GM12878 (cell line): ENCODE results near the gene ESRRB. TPM values are rescaled to one million over a fixed set of nuclear protein-coding genes. Genes with fewer than 3 reads are reported as not detected.

ENCODE experiments used
- ATAC-seq: fragments of 200-7000 bp; cut with Tn5 transposase; 3 replicates; pipeline ENCODE4 v1.9.1; 2020; ENCODE audit warnings: mild to moderate bottlenecking, moderate library complexity
- BruUV-seq: library from RNA; stranded (reverse); fragments of 400-500 nt; replicated peaks from 2 replicates; lab custom pipeline; 2021; lab: Mats Ljungman, UMichigan
- CTCF ChIA-PET: fragments of 300-600 bp; sonication (Branson Sonifier 250); formaldehyde crosslinking; extraction: SDS; loops from one replicate; lab custom pipeline; 2021; ENCODE audit warnings: inconsistent platforms; lab: Yijun Ruan, JAX
- POLR2A ChIA-PET: fragments of 350-600 bp; formaldehyde crosslinking; extraction: SDS; loops from one replicate; lab custom pipeline; 2021; ENCODE audit warnings: inconsistent platforms; lab: Charles Lee
- RAD21 ChIA-PET: fragments of 300-600 bp; sonication (Branson Sonifier 250); formaldehyde crosslinking; loops from one replicate; lab custom pipeline; 2023; ENCODE audit warnings: antibody characterized with exemption; ENCODE audit not compliant: unreplicated experiment; lab: Charles Lee
- SMC1A ChIA-PET: fragments of 300-600 bp; sonication (Branson Sonifier 250); formaldehyde crosslinking; loops from one replicate; lab custom pipeline; 2023; ENCODE audit not compliant: unreplicated experiment, uncharacterized antibody; lab: Charles Lee
- DNase-seq: peaks from one replicate; pipeline ENCODE4 v3.0.0-alpha.2; 2011; ENCODE audit warnings: low read depth, low spot score
- FAIRE-seq: peaks from 3 replicates; lab custom pipeline; 2011; peaks lifted over from hg19 to GRCh38; lab: Jason Lieb, UNC
- H2AFZ ChIP-seq: 2 replicates; pipeline ENCODE4 v1.6.0; 2011; ENCODE audit warnings: low read depth, low read length, control low read depth; ENCODE audit not compliant: control insufficient read depth
- H3K27ac ChIP-seq: 2 replicates; pipeline ENCODE4 v1.5.1; 2011; ENCODE audit warnings: control low read depth; ENCODE audit not compliant: control insufficient read depth, insufficient read depth
- H3K27me3 ChIP-seq, 2 experiments: replicated peaks in 1 of 2; 2 replicates each; pipeline versions ENCODE4 v1.6.0 to v1.6.1; 2011; ENCODE audit warnings: low read length in 1 of 2; ENCODE audit not compliant: control insufficient read depth in 2 of 2, insufficient read depth in 2 of 2
- H3K36me3 ChIP-seq, 2 experiments: 2 replicates each; pipeline ENCODE4 v1.5.1; 2011; ENCODE audit warnings: low read length in 1 of 2; ENCODE audit not compliant: control insufficient read depth in 2 of 2, insufficient read depth in 2 of 2
- H3K4me1 ChIP-seq: 2 replicates; pipeline ENCODE4 v1.6.1; 2011; ENCODE audit warnings: mild to moderate bottlenecking, low read length, moderate library complexity, mixed read lengths; ENCODE audit not compliant: control insufficient read depth, insufficient read depth
- H3K4me2 ChIP-seq: 2 replicates; pipeline ENCODE4 v1.6.0; 2011; ENCODE audit warnings: control low read depth; ENCODE audit not compliant: control insufficient read depth, insufficient read depth
- H3K4me3 ChIP-seq: fragments of 200-600 bp; sonication (generic); 2 replicates; pipeline ENCODE4 v1.5.1; 2016
- H3K79me2 ChIP-seq: 2 replicates; pipeline ENCODE4 v1.6.0; 2011; ENCODE audit warnings: low read length; ENCODE audit not compliant: control insufficient read depth, insufficient read depth
- H3K9ac ChIP-seq: 2 replicates; pipeline ENCODE4 v1.8.0; 2011; ENCODE audit warnings: low read length, control low read depth, mixed read lengths; ENCODE audit not compliant: control insufficient read depth, insufficient read depth
- H3K9me3 ChIP-seq: replicated peaks from 3 replicates; pipeline ENCODE4 v1.5.1; 2011; ENCODE audit warnings: mild to moderate bottlenecking, low read length; ENCODE audit not compliant: control insufficient read depth, insufficient read depth
- H4K20me1 ChIP-seq: 2 replicates; pipeline ENCODE4 v1.6.0; 2011; ENCODE audit not compliant: control insufficient read depth, insufficient read depth
- CBX3 ChIP-seq: fragments of 200-600 bp; sonication (generic); IDR thresholded peaks from 2 replicates; pipeline ENCODE4 v1.6.1; 2016; ENCODE audit warnings: low read depth, borderline replicate concordance
- IKZF1 ChIP-seq: fragments of 450-650 bp; conservative IDR thresholded peaks from 2 replicates; pipeline ENCODE4 v1.6.1; 2017; ENCODE audit warnings: antibody characterized with exemption, mild to moderate bottlenecking
- KLF5 ChIP-seq: fragments of 450-650 bp; IDR thresholded peaks from 2 replicates; pipeline ENCODE4 v1.6.1; 2014; ENCODE audit warnings: mild to moderate bottlenecking; ENCODE audit not compliant: partially characterized antibody
- SKIL ChIP-seq: fragments of 450-650 bp; IDR thresholded peaks from 2 replicates; pipeline ENCODE4 v1.6.1; 2017; ENCODE audit warnings: mild to moderate bottlenecking, low read depth, inconsistent platforms; ENCODE audit not compliant: poor library complexity, severe bottlenecking
- SP1 ChIP-seq: IDR thresholded peaks from one replicate; pipeline ENCODE4 v1.6.1; 2011; ENCODE audit warnings: low read depth, low read length
- ZNF24 ChIP-seq: fragments of 450-650 bp; IDR thresholded peaks from 2 replicates; pipeline ENCODE4 v1.6.1; 2017; ENCODE audit warnings: antibody characterized with exemption, mild to moderate bottlenecking
- WGBS: methylation state at CpG from one replicate; pipeline ENCODE4 v1.1.6; 2016; ENCODE audit warnings: low lambda C conversion rate; ENCODE audit not compliant: insufficient replicate concordance, insufficient coverage; ENCODE audit errors: missing lambda C conversion rate; 5-methylcytosine and 5-hydroxymethylcytosine counted together
- in situ Hi-C: fragments of 300-500 bp; cut with MboI; formaldehyde crosslinking; loops from 9 replicates; pipeline ENCODE4 v1.14.3; 2018; ENCODE audit warnings: mixed read lengths
- intact Hi-C: fragments of 100-400 bp; cut with micrococcal nuclease; formaldehyde crosslinking; loops from one replicate; pipeline ENCODE4 v1.14.2; 2022; ENCODE audit not compliant: unreplicated experiment
- polyA plus RNA-seq, 11 experiments: library from polyadenylated mRNA; depleted of rRNA in 4 of 11; unstranded in 6 of 11; stranded (reverse) in 5 of 11; fragments of >200 nt; fragmentation: Nextera tagmentation in 4 of 11; fragmentation: Illumina TruSeq in 1 of 11; extraction: Ambion mirVana in 4 of 11; extraction: Trizol in 1 of 11; gene quantifications; 1 replicate in 1 of 11; 2 replicates in 10 of 11; pipeline versions ENCODE4 v1.2.1 to v1.2.3, GENCODE V29; 2011 to 2016; ENCODE audit warnings: inconsistent platforms in 2 of 11, missing spikeins in 2 of 11, low read depth in 1 of 11
- total RNA-seq, 4 experiments: library from RNA; depleted of rRNA in 3 of 4; stranded (reverse); fragments of >200 nt in 3 of 4; fragmentation: Illumina TruSeq in 1 of 4; extraction: Trizol in 1 of 4; gene quantifications; 2 replicates each; pipeline versions ENCODE4 v1.2.1 to v1.2.3, GENCODE V29; 2013 to 2021
- TF ChIP-seq, protein P1 (sequence below): fragments of 150-350 bp; IDR thresholded peaks from 2 replicates; pipeline ENCODE4 v1.6.1; 2014; ENCODE audit warnings: mild to moderate bottlenecking, low read depth, low read length
- TF ChIP-seq, protein P2 (sequence below): fragments of 450-650 bp; IDR thresholded peaks from 2 replicates; pipeline ENCODE4 v1.6.1; 2016; ENCODE audit warnings: mild to moderate bottlenecking
- TF ChIP-seq, protein P3 (sequence below): fragments of 450-650 bp; IDR thresholded peaks from 2 replicates; pipeline ENCODE4 v1.6.1; 2017; ENCODE audit warnings: low read depth, mild to moderate bottlenecking, moderate library complexity

The ESRRB gene
- total and polyA plus RNA-seq, 10 of the 15 experiments (the other 5 are each of a cell fraction or from before 2014, with no cell fraction given): 0.03 to 0.73 (median 0.11) TPM; not detected in 6

DNA sequence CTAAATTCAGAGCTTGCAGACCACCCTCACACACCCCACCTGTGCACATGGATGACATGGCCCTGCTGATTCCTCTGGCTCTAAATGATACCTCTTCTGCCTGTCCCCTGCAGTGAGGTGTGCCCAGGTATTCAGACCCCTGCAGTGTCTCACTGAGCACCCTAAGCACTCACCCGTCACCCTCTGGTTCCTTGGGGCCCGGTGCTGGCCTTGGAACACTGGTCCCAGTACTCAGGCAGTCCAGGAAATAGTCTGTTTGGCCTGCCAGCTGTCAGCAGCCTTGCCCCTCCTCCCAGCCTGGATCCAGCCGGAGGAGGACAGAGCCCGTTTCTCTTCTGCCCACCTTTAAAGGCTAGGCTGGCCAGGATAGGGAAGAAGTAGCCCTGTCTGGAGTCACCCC, 44.9 kb downstream of the ESRRB start:
- ChIA-PET RAD21 (interaction anchor here (0.5 kb wide), 1 partner anchor 82 kb away, joined by 3 read pairs; no protein-coding TSS in a partner anchor), CTCF (no interaction called here), SMC1A (no interaction called here), POLR2A (no interaction called here)
- no peak for FAIRE-seq
- ATAC-seq: no peak
- in situ Hi-C loops (no loop called here), intact Hi-C loops (no loop called here)
- Histone ChIP-seq H3K9me3 (no peaks in the 10 kb centered on the region), H3K79me2 (no peaks in the 10 kb centered on the region), H3K27me3 (no peaks in the 10 kb centered on the region; a peak in 1 of 4 replicates), H3K4me1 (no peaks in the 10 kb centered on the region; the same call in 1 of the 2 replicates), H3K36me3 (no peaks in the 10 kb centered on the region), H3K27ac (no peak overlapping the region), H3K9ac (no peak overlapping the region), H3K4me2 (no peak overlapping the region), H4K20me1 (no peaks in the 10 kb centered on the region; the same call in 1 of the 2 replicates), H3K4me3 (no peak overlapping the region), H2AFZ (no peak overlapping the region)
- TF ChIP-seq KLF5 (no peak), ZNF24 (no peak), SKIL (no peak), CBX3 (no peak), SP1 (no peak), IKZF1 (no peak)
- TF ChIP-seq, protein P1, sequence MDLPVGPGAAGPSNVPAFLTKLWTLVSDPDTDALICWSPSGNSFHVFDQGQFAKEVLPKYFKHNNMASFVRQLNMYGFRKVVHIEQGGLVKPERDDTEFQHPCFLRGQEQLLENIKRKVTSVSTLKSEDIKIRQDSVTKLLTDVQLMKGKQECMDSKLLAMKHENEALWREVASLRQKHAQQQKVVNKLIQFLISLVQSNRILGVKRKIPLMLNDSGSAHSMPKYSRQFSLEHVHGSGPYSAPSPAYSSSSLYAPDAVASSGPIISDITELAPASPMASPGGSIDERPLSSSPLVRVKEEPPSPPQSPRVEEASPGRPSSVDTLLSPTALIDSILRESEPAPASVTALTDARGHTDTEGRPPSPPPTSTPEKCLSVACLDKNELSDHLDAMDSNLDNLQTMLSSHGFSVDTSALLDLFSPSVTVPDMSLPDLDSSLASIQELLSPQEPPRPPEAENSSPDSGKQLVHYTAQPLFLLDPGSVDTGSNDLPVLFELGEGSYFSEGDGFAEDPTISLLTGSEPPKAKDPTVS: no peak
- TF ChIP-seq, protein P2, sequence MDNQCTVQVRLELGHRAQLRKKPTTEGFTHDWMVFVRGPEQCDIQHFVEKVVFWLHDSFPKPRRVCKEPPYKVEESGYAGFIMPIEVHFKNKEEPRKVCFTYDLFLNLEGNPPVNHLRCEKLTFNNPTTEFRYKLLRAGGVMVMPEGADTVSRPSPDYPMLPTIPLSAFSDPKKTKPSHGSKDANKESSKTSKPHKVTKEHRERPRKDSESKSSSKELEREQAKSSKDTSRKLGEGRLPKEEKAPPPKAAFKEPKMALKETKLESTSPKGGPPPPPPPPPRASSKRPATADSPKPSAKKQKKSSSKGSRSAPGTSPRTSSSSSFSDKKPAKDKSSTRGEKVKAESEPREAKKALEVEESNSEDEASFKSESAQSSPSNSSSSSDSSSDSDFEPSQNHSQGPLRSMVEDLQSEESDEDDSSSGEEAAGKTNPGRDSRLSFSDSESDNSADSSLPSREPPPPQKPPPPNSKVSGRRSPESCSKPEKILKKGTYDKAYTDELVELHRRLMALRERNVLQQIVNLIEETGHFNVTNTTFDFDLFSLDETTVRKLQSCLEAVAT: no peak
- TF ChIP-seq, protein P3, sequence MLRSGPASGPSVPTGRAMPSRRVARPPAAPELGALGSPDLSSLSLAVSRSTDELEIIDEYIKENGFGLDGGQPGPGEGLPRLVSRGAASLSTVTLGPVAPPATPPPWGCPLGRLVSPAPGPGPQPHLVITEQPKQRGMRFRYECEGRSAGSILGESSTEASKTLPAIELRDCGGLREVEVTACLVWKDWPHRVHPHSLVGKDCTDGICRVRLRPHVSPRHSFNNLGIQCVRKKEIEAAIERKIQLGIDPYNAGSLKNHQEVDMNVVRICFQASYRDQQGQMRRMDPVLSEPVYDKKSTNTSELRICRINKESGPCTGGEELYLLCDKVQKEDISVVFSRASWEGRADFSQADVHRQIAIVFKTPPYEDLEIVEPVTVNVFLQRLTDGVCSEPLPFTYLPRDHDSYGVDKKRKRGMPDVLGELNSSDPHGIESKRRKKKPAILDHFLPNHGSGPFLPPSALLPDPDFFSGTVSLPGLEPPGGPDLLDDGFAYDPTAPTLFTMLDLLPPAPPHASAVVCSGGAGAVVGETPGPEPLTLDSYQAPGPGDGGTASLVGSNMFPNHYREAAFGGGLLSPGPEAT: no peak
- no TSS peak for BruUV-seq
- WGBS: 20% methylated on average over 4 of the region's 4 CpGs
- DNase-seq: no peak
